Left ventricle myocardium inferior (tissue), 1 donor: ENCODE data around the gene MRPS26. TPM values are rescaled to one million over a fixed set of nuclear protein-coding genes. Genes with fewer than 3 reads are reported as not detected.

Experiments
- DNase-seq: peaks from one replicate; pipeline ENCODE4 v3.0.0-alpha.2; 2020
- H3K27ac ChIP-seq: fragments of 200-600 bp; replicated peaks from 2 replicates; pipeline ENCODE4 v1.8.0; 2021
- H3K27me3 ChIP-seq: fragments of 200-600 bp; 2 replicates; pipeline ENCODE4 v1.8.0; 2021; ENCODE audit warnings: low read depth
- H3K36me3 ChIP-seq: fragments of 200-600 bp; 2 replicates; pipeline ENCODE4 v1.8.0; 2021
- H3K4me1 ChIP-seq: fragments of 200-600 bp; 2 replicates; pipeline ENCODE4 v1.8.0; 2021
- H3K4me3 ChIP-seq: fragments of 200-600 bp; 2 replicates; pipeline ENCODE4 v1.8.0; 2021; ENCODE audit warnings: mild to moderate bottlenecking, moderate library complexity
- H3K9me3 ChIP-seq: fragments of 200-600 bp; replicated peaks from 2 replicates; pipeline ENCODE4 v1.8.0; 2021
- intact Hi-C: fragments of 100-400 bp; cut with micrococcal nuclease; formaldehyde crosslinking; loops from one replicate; pipeline ENCODE4 v1.11.0; 2022
- total RNA-seq: library from RNA; stranded (reverse); fragmentation: NEBNext Ultra II Directional; extraction: Animal tissue kit (Norgen Biotek cat#: 25700); gene quantifications from one replicate; pipeline ENCODE4 v1.2.1, GENCODE V29; 2021
- TF ChIP-seq, protein P1 (sequence below): fragments of 200-600 bp; IDR thresholded peaks from 2 replicates; pipeline ENCODE4 v1.8.0; 2021; ENCODE audit warnings: antibody characterized with exemption, mild to moderate bottlenecking, borderline replicate concordance
- donor health status: DM: no; HTN: yes; CAD: no; lungs with severe emphysema.

MRPS26 gene
- total RNA-seq, 1 donor from 2014 or later: 55.6 TPM

DNA sequence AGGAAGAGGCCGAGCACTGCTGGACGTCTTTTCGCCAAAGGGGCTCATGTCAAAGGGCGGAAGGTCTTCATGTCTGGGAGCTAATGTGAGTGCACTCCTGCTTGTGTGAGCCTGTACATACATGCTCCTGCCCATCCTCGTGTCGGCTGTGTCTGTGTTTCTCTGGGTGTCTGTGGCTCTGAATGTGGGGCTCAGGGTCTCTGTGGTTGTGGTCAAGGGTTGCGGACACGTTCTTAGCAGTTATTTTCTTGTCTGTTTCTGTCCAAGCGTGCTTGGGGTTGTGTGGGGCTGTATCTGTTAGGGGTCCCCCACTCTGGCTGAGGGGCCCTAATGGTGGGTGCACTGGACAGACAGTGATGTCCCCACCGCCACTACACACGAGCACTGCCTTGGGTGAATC is 35.8 kb downstream of the MRPS26 start:
- Histone ChIP-seq H3K27ac (no peak overlapping the region), H3K27me3 (peaks cover 50% of the 10 kb centered on the region), H3K9me3 (no peaks in the 10 kb centered on the region), H3K4me1 (peaks cover 28% of the 10 kb centered on the region), H3K36me3 (no peaks in the 10 kb centered on the region), H3K4me3 (no peak overlapping the region)
- TF ChIP-seq, protein P1, sequence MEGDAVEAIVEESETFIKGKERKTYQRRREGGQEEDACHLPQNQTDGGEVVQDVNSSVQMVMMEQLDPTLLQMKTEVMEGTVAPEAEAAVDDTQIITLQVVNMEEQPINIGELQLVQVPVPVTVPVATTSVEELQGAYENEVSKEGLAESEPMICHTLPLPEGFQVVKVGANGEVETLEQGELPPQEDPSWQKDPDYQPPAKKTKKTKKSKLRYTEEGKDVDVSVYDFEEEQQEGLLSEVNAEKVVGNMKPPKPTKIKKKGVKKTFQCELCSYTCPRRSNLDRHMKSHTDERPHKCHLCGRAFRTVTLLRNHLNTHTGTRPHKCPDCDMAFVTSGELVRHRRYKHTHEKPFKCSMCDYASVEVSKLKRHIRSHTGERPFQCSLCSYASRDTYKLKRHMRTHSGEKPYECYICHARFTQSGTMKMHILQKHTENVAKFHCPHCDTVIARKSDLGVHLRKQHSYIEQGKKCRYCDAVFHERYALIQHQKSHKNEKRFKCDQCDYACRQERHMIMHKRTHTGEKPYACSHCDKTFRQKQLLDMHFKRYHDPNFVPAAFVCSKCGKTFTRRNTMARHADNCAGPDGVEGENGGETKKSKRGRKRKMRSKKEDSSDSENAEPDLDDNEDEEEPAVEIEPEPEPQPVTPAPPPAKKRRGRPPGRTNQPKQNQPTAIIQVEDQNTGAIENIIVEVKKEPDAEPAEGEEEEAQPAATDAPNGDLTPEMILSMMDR: no peak
- intact Hi-C loops: no loop called here
- DNase-seq: no peak

DNA sequence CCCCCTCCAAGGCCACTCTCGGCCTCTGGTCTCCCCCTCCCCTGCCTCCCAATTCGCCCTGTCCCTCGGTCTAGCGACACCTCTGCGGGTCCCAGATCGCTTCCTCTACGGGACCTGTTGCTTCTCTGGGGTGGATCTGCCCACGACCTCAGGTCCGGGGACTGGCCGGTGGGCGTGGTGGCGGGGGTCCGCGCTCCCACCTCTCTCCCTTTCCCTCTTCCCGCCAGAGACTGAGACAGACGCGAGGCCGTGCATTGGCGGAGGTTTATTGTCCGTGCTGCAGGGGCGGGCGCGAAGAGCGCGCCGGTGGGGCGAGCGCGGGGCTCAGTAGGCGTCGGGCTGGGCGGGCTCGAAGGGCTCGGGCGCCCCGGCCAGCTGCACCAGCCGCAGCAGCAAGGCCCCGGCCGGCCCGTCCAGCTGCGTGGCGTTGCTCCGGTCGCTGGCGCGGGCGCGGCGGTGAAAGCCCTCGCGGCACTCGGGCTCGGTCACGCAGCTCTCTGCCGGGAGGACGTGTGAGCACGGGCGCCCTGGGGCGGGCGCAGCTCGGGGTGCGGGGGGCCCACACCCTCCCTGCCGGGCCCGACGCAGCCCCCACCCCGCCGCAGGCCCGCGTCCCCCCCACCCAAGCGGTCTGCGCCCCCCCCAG is 36.6 kb downstream of the MRPS26 start:
- no peak overlapping the region for H3K27ac ChIP-seq
- intact Hi-C loops: no loop called here
- TF ChIP-seq, protein P1: no peak
- no peaks in the 10 kb centered on the region for H3K9me3 ChIP-seq
- peak overlapping the region; percentile 56 for H3K4me3 ChIP-seq
- H3K27me3 ChIP-seq: peaks cover 47% of the 10 kb centered on the region
- H3K36me3 ChIP-seq: no peaks in the 10 kb centered on the region
- H3K4me1 ChIP-seq: peaks cover 28% of the 10 kb centered on the region
- DNase-seq: no peak

DNA sequence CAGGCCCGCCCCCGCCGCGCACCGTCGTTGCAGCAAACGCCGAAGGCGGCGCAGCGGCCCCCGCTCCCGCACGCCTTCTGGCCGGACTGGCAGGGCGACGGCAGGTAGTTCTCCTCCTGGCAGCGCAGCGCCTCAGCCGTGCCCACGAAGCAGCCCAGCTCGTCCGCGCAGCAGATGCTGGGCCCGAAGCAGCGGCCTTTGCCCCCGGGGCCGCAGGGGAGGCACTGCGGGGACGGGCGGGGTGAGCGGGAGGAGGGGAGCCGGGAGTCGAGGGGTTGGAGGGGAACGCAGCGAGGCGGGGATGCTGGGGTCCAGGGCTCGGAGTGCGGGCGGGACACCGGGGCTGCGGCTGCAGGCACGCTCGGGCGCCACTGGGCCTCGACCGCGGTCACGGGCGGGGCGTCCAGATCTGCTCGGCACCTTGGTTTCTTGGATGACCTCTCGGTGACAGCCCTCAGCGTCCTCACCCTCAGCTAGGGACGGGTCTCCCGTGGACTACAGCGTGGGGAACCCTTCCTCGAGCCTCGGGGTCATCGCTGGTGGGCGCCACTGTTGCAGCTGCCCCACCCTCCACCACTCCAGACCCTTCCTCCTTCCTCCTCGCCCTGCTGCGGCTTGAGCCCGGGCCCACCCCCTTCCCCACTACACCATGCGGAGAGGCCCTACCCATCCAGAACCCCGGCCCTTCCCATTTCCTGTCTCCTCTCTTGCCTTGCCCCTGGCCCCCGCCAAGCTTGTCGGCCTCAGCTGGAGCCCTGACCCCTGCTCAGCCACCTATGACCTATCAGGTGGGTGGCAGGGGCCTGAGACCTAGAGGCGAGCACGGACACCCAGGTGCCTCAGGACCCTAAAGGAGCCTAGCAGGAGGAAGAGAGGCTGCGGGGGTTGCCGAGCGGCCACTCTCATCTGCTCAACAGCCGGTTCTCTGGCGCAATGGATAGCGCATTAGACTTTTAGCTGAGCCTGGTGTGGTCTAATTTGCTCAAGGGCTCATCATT is 37.4 kb downstream of the MRPS26 start:
- Histone ChIP-seq H3K4me1 (peaks cover 28% of the 10 kb centered on the region), H3K9me3 (no peaks in the 10 kb centered on the region), H3K27ac (no peak overlapping the region), H3K36me3 (no peaks in the 10 kb centered on the region), H3K4me3 (peak overlapping the region; percentile 56), H3K27me3 (peaks cover 47% of the 10 kb centered on the region)
- DNase-seq: no peak
- TF ChIP-seq, protein P1: no peak
- intact Hi-C loops: no loop called here

DNA sequence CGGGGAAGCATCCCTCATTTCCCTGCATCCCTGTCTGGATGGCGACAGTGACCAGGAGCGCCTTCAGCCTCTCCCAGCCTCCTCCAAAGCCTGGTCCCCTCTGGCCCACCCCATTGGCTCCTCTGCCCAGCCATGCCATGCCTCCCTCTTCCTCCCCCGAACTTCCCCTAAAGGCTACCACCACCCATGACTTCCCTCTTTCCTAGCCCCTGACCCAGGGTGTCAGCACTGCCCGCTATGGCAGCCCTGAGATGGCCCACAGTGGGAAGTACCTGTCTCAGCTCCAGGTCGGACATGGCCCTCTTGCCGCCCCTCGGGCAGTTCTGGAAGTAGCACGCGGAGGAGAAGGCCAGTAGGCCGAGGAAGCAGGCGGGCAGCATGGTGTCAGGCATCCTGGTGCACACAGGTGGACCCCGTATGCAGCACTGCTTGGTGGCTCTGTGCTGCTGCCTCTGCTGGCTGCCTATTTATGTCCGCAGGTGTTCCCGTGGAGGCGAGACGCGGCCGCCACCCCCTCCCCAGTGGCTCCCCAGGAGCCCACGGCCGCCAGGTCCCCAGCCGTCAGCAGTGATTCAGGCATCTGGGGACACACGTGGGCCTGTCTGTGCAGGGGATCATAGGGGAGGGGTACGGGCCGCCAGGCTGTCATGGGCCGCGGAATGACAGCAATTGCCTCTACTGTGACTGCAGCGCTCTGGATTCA is 38.6 kb downstream of the MRPS26 start, which contains the start of gene AVP:
Gene AVP (minus strand): TSS at position 442 of the 703 bp plus-strand sequence. CDS start 50 bp downstream, at position 392.
- H3K9me3 ChIP-seq: no peaks in the 10 kb centered on the region
- no peak within 1 kb of the TSS for H3K27ac ChIP-seq
- H3K4me1 ChIP-seq: peaks cover 28% of the 10 kb centered on the region
- H3K36me3 ChIP-seq: no peaks in the 10 kb centered on the region
- peaks cover 43% of the 10 kb centered on the region for H3K27me3 ChIP-seq
- intact Hi-C loops: no loop called here
- no peak within 1 kb of the TSS for H3K4me3 ChIP-seq
- no peak for DNase-seq
- TF ChIP-seq, protein P1: no peak

DNA sequence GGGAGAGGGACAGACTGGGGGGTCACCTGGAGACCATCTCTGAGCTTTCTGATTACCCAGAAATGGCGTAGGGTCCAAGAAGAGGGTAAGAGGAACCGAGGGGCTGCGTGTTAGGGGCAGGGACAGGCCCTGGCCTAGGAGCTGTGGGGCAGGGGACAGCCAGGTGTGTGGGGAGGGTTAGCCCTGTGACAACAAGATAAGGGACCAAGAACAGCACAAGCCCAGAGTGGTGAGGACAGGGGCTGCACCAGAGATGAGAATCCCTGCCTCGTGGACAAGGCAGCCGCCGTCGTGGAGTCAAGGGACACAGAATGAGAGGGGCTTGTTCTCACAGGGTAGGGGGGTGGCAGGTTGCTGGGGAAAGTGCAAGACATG is 39.1 kb downstream of the MRPS26 start:
- TF ChIP-seq, protein P1: no peak
- DNase-seq: no peak
- H3K36me3 ChIP-seq: no peaks in the 10 kb centered on the region
- no peak overlapping the region for H3K4me3 ChIP-seq
- H3K27ac ChIP-seq: no peak overlapping the region
- intact Hi-C loops: no loop called here
- H3K27me3 ChIP-seq: peaks cover 47% of the 10 kb centered on the region
- H3K4me1 ChIP-seq: peaks cover 28% of the 10 kb centered on the region
- no peaks in the 10 kb centered on the region for H3K9me3 ChIP-seq
